Kidney (tissue), 14 donors: ENCODE results near the gene GFOD1. TPM values are rescaled to one million over a fixed set of nuclear protein-coding genes. Genes with fewer than 3 reads are reported as not detected.

Experiments
- DNase-seq, 5 donors: peaks; one replicate each; pipeline ENCODE4 v3.0.0-alpha.2; 2013 to 2020
- FAIRE-seq: peaks from 2 replicates; lab custom pipeline; 2012; peaks lifted over from hg19 to GRCh38; lab: Jason Lieb, UNC
- H3K27ac ChIP-seq, 2 donors: one replicate each; pipeline ENCODE4 v1.7.0; 2013; ENCODE audit warnings: low read depth in 2 of 2, low read length in 2 of 2, inconsistent platforms in 1 of 2
- H3K27me3 ChIP-seq: one replicate; pipeline ENCODE4 v1.7.1; 2013; ENCODE audit warnings: low read length, inconsistent platforms; ENCODE audit not compliant: control insufficient read depth, insufficient read depth
- H3K36me3 ChIP-seq, 3 donors: one replicate each; pipeline versions ENCODE4 v1.7.0 to v1.7.1; 2013; ENCODE audit warnings: low read length in 3 of 3, control low read depth in 1 of 3, inconsistent platforms in 1 of 3; ENCODE audit not compliant: insufficient read depth in 3 of 3, control insufficient read depth in 2 of 3
- H3K4me1 ChIP-seq, 3 donors: one replicate each; pipeline versions ENCODE4 v1.7.0 to v1.7.1; 2013; ENCODE audit warnings: low read length in 3 of 3, inconsistent platforms in 1 of 3, low read depth in 1 of 3; ENCODE audit not compliant: control insufficient read depth in 2 of 3, insufficient read depth in 2 of 3
- H3K4me3 ChIP-seq, 3 donors: one replicate each; pipeline versions ENCODE4 v1.7.0 to v1.8.1; 2013; ENCODE audit warnings: low read length in 3 of 3, control low read depth in 1 of 3, inconsistent platforms in 1 of 3
- H3K9ac ChIP-seq, 3 donors: one replicate each; pipeline versions ENCODE4 v1.7.0 to v1.7.1; 2013; ENCODE audit warnings: low read length in 3 of 3, control low read depth in 1 of 3, inconsistent platforms in 1 of 3
- H3K9me3 ChIP-seq, 3 donors: one replicate each; pipeline versions ENCODE4 v1.7.0 to v1.7.1; 2013; ENCODE audit warnings: low read length in 3 of 3, control low read depth in 1 of 3, inconsistent platforms in 1 of 3; ENCODE audit not compliant: control insufficient read depth in 2 of 3, insufficient read depth in 1 of 3
- intact Hi-C: fragments of 100-400 bp; cut with DNase I; formaldehyde crosslinking; loops from one replicate; pipeline ENCODE4 v1.11.1; 2022
- polyA plus RNA-seq: library from polyadenylated mRNA; stranded (reverse); fragments of 350-450 nt; fragmentation: Illumina TruSeq; extraction: RNeasy Lipid Tissue Mini Kit (QIAGEN cat#74804); gene quantifications from one replicate; pipeline ENCODE4 v1.2.3, GENCODE V29; 2014; ENCODE audit warnings: low read depth, low replicate concordance; ENCODE audit not compliant: insufficient read depth
- total RNA-seq: library from RNA; stranded (reverse); fragmentation: NEBNext Ultra II Directional; extraction: Animal tissue kit (Norgen Biotek cat#: 25700); gene quantifications from one replicate; pipeline ENCODE4 v1.2.1, GENCODE V29; 2021
- TF ChIP-seq, protein P1 (sequence below): IDR thresholded peaks from 3 replicates; pipeline ENCODE4 v1.5.1; 2012; ENCODE audit warnings: mild to moderate bottlenecking, moderate library complexity, borderline replicate concordance; ENCODE audit not compliant: insufficient read depth; ENCODE audit errors: extremely low read depth
- donor health status: control.
- donor health status: control.
- donor health status: control.
- donor health status: control.
- donor health status: control.
- donor health status: DM: yes; HTN: yes; CAD: no.
- donor health status: Normal renal cell carcinoma (clear cell type).

Gene GFOD1
- total and polyA plus RNA-seq, 2 donors from 2014 or later: 2.1 to 14.6 TPM

DNA sequence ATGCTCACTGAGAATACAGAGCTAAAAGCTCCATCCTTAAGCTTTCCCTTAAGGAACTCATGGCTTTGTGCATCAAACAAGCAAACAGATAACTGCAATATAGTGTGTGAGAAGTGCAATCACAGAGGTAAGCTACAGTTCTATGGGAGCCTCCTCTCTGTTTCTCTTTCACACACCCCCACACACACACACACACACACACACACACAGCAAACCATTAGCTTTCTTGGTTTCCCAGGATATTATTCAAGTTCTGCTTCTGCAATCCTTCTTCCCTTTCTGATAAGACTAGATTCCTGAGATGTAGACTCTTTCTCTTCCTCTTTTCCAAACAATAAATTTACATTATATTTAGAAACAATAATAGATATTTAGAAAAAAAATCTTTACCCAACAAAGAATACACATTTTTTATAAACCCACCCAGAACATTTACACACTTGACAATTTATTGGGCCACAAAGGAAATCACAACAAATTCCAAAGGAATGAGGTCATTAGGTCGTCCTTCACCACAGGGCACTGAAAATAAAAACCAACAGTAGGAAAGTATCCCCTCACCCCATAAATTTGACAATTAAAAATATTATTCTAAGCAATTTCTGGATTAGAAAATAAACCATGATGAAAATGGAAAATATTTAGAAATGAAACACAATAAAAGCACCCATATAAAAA is 9.3 kb upstream of the GFOD1 start:
- Histone ChIP-seq H3K4me1 (no peaks in the 10 kb centered on the region), H3K36me3 (no peaks in the 10 kb centered on the region), H3K9ac (no peak overlapping the region), H3K9me3 (no peaks in the 10 kb centered on the region), H3K27ac (no peak overlapping the region), H3K4me3 (no peak overlapping the region), H3K27me3 (no peaks in the 10 kb centered on the region)
- no peak for FAIRE-seq
- TF ChIP-seq, protein P1, sequence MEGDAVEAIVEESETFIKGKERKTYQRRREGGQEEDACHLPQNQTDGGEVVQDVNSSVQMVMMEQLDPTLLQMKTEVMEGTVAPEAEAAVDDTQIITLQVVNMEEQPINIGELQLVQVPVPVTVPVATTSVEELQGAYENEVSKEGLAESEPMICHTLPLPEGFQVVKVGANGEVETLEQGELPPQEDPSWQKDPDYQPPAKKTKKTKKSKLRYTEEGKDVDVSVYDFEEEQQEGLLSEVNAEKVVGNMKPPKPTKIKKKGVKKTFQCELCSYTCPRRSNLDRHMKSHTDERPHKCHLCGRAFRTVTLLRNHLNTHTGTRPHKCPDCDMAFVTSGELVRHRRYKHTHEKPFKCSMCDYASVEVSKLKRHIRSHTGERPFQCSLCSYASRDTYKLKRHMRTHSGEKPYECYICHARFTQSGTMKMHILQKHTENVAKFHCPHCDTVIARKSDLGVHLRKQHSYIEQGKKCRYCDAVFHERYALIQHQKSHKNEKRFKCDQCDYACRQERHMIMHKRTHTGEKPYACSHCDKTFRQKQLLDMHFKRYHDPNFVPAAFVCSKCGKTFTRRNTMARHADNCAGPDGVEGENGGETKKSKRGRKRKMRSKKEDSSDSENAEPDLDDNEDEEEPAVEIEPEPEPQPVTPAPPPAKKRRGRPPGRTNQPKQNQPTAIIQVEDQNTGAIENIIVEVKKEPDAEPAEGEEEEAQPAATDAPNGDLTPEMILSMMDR: no peak
- intact Hi-C loops: no loop called here
- DNase-seq: peak in 1 of 5 donors; percentile 32

GRCh38 chr6:13495818-13496217 is 8.4 kb upstream of the GFOD1 start:
- TF ChIP-seq, protein P1: no peak
- no peak for DNase-seq
- intact Hi-C loops: no loop called here
- H3K27ac ChIP-seq: no peak overlapping the region
- no peaks in the 10 kb centered on the region for H3K27me3 ChIP-seq
- H3K36me3 ChIP-seq: no peaks in the 10 kb centered on the region
- H3K4me1 ChIP-seq: no peaks in the 10 kb centered on the region
- no peak for FAIRE-seq
- H3K9ac ChIP-seq: no peak overlapping the region
- no peak overlapping the region for H3K4me3 ChIP-seq
- H3K9me3 ChIP-seq: no peaks in the 10 kb centered on the region

GRCh38 chr6:13495112-13495776 is 7.8 kb upstream of the GFOD1 start:
- no peak overlapping the region for H3K4me3 ChIP-seq
- no peak overlapping the region for H3K9ac ChIP-seq
- H3K27ac ChIP-seq: no peak overlapping the region
- H3K4me1 ChIP-seq: no peaks in the 10 kb centered on the region
- FAIRE-seq (no peak), DNase-seq (no peak)
- TF ChIP-seq, protein P1: no peak
- intact Hi-C loops: no loop called here
- no peaks in the 10 kb centered on the region for H3K36me3 ChIP-seq
- no peaks in the 10 kb centered on the region for H3K27me3 ChIP-seq
- no peaks in the 10 kb centered on the region for H3K9me3 ChIP-seq
